CD4-positive, alpha-beta T cell treated with Interleukin-12 subunit alpha and Interleukin-12 subunit beta, for 1 hour (primary cell): Measurements from ENCODE around the gene STX3.
"Not testable (repeated sequence)": the region's sequence is repeated elsewhere in the genome, so short reads cannot be mapped to it uniquely, and the experiment has no call there.

Experiments used
- DNase-seq: peaks from one replicate; pipeline ENCODE4 v3.0.0-alpha.2; 2020

The STX3 gene

DNA sequence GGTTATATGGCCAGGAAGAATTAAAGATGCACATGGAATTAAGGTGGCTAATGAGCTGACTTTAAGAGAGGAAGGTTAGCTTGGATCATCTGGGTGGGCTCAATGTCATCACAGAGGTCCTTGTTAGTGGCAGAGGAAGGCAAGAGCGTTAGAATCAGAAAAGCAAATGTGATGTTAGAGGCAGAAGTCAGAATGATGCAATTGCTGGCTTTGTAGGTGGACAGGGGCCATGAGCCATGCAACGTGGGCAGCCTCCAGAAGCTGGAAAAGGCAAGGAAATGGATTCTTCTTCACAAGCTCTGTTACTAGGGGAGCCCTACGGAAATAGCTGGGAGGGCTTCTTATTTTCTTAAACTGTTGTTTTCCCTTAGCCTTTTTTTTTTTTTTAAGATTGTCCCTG lies 92.5 kb downstream of the STX3 start:
- no peak for DNase-seq

DNA sequence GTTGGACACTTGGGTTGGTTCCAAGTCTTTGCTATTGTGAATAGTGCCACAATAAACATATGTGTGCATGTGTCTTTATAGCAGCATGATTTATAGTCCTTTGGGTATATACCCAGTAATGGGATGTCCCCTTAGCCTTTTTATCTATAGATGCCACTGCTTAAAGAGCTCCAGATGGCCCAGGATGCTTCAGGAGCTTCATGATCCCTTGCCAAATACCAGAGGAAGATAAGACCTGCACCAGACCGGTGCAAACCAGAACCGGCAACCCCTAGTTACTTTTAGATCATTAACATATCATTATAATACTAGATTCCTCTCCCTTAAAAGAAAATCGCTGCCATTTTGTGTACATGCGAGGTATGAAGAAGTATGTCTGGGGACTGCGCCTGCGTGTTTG lies 93.3 kb downstream of the STX3 start:
- DNase-seq = not testable (repeated sequence)

DNA sequence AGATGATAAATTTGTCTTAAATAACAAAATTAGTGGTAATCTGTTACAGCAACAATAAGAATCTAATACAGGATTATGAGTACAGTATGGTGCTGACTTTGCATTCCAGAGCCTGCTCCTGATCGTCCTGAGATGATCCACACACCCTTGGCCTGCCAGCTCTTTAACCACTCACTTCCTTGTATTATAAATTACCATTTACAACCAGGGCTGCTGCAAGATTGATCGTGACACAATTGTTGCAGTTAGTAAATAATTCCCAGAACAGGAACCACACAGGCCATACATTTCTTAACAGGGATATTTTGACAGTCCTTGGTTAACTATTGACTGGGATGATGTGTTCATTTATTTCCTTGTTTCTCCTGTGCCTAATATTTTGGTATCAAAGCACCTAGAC lies 94.0 kb downstream of the STX3 start:
- no peak for DNase-seq

DNA sequence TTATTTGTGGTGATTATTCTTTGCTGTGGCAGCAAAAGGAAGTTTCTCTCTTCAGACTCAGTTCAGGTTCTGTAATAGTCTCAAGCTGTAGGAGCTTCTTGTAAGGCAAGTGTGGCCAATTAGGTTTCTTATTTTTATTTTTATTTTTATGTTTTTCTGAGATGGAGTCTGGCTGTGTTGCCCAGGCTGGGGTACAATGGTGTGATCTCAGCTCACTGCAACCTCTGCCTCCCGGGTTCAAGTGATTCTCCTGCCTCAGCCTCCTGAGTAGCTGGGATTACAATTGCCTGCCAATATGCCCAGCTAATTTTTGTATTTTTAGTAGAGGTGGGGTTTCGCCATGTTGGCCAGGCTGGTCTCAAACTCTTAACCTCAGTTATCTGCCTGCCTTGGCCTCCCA lies 94.4 kb downstream of the STX3 start:
- DNase-seq = not testable (repeated sequence)

DNA sequence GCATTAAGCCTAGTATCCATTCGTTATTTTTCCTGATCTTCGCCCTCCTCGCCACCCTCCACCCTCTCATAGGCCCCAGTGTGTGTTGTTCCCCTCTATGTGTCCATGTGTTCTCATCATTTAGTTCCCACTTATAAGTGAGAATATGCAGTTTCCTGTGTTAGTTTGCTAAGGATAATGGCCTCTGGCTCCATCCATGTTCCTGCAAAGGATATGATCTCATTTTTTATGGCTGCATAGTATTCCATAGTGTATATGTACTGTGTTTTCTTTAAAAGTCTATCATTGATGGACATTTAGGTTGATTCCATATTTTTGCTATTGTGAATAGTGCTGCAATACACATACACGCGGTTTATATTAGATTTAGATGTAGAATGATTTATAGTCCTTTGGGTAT lies 96.2 kb downstream of the STX3 start:
- DNase-seq = not testable (repeated sequence)

DNA sequence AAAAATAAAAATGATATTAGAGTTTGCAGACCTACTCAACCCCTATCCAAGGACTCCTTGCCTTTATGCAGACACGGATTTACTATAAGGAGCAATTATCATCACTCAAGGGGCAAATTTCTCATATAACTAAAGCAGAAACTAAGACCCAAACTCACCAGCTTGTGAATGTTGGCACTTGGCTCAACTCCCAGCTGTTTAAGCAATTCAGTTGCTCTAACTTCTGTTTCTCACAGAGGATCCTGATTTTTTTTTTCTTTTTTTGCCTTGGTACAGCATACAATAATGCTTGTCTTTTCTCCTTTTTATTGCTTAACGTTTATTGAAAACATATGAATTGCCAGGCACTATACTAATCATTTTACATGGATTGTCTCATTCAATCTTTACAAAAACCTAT lies 99.7 kb downstream of the STX3 start:
- no peak for DNase-seq
